GM12801 (cell line): ENCODE measurements around the gene GALNT16.

Source experiments
- CTCF ChIP-seq: IDR thresholded peaks from one replicate; pipeline ENCODE4 v1.5.1; 2011; ENCODE audit warnings: control low read depth; ENCODE audit not compliant: insufficient read length; ENCODE audit errors: extremely low read depth

The GALNT16 gene

GRCh38 chr14:69349091-69349777 lies 89.3 kb downstream of the GALNT16 start:
- no peak for TF ChIP-seq CTCF

GRCh38 chr14:69350892-69351291 lies 90.9 kb downstream of the GALNT16 start:
- TF ChIP-seq CTCF: no peak

- TF ChIP-seq CTCF: no peak
Observed at GRCh38 chr14:69351385-69351784, 91.4 kb downstream of the GALNT16 start.

GRCh38 chr14:69351911-69352310 lies 92.0 kb downstream of the GALNT16 start:
- no peak for TF ChIP-seq CTCF

- TF ChIP-seq CTCF: no peak
Observed at GRCh38 chr14:69353168-69353567, 93.2 kb downstream of the GALNT16 start.

- TF ChIP-seq CTCF: no peak
Observed at GRCh38 chr14:69354383-69355153, 94.6 kb downstream of the GALNT16 start.

- TF ChIP-seq CTCF: no peak
Observed at GRCh38 chr14:69355154-69355597, 95.2 kb downstream of the GALNT16 start.
